ENCODE data around the gene SETD5.

GRCh38 chr3:9402410-9403228, 5.2 kb downstream of the SETD5 start:
- no peak for TF ChIP-seq CTCF (IDR thresholded peaks at IDR 0.05)
- TF ChIP-seq POLR2A (IDR thresholded peaks at IDR 0.05) = no peak

All from Peyer's patch (tissue), 4 donors.